GM21717 (cell line): ENCODE data around the gene GABRE.
"Not testable (repeated sequence)": the region's sequence is repeated elsewhere in the genome, so short reads cannot be mapped to it uniquely, and the experiment has no call there.

Experiments
- ATAC-seq: cut with Tn5 transposase; IDR thresholded peaks from one replicate; pipeline ENCODE4 v1.9.1; 2021; ENCODE audit warnings: mild to moderate bottlenecking, moderate library complexity; ENCODE audit not compliant: unreplicated experiment

GABRE gene

DNA sequence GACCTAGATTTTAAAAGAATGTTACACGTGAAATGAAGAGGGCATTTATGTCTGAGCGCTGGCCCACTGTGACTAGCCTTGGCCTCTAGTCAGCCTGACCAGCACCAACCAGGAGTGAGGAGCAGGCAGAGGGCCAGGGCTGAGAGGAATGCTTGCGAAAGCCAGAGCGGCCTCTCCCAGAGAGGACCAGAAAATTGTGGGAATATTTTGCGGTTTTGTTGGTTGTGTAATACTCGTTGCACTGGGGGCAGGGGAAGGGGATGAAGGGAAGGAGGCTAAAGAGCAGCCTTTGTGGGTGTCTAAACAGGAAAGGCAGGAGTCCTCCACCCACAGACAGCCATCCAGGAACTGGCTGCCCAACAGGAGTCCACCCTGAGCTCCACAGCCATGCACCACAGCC lies 3.8 kb downstream of the GABRE start:
- no peak for ATAC-seq

DNA sequence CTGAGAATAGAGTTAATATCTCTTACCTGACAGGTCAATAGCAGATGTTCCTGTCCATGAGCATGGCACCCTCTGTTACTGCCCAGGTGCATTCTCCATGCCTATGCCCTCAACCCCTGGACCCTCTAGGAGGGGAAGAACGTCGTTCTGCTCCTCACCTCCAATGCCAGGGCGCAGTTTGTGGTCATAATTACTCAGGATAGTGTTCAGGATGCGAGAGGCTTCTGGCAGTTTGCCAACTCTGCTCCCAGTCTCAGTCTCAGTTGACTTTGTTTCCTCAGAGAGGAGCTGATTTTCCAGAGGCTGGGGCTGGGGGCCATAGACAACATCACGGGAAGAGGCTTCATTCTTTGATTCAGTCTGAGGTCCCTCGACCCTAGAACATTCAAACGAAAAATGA lies 4.4 kb downstream of the GABRE start:
- ATAC-seq, result no peak

DNA sequence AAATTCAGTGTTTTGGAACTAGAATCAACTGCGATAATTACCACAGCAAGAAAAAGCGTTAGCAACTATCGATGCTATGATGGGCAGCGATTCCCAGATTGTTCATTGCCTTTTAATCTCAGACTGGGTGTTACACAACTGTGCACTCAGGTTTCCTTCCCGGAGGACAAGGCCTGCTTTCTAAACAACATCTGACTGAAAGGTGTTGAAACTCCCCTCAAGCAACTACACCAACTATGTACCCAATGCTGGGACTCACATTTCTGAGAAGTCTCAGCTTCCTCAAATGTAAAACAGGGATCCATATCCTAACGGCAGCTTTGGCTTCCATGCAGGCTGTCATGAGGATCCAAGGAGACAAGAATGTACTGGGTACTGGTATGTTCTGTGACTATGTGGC lies 8.2 kb downstream of the GABRE start:
- ATAC-seq, result no peak

DNA sequence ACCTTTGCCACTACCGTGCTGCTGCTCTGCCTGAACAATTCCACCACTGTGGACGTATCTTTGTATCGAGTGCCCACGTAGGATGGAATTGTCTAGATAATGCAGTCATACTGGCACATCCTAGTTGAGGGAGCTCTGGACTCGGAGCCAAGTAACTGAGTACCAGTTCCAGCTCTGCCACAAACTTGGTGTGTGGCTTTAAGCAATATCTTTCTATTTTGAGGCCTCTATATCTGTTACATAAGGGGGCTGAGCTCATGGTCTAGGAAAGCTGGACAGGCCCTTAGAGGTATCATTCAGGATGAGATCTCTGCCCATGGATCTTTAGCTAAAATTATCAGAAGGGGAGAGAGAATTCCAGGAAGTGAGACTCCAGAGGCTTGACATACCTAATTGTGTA lies 12.4 kb downstream of the GABRE start:
- ATAC-seq, result no peak

DNA sequence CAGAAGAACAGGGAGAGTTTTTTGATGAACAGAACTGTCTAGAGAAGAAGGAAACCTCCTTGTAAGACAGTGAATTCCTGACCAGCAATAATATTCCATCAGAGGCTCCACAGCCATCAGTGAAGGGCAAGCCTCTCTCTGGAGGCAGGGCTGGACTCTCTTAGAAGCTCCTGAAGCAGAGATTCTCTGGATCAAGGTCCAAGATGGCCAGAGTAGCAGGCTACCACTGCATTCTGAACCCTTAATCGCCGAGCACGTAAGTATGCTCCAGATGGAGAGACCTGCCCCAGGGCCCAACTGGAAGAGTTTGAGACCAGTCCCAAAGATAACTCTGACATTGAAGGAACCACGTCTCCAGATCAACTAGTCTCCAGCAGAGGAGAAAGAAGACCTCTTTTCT lies 16.4 kb downstream of the GABRE start:
- ATAC-seq, result no peak

DNA sequence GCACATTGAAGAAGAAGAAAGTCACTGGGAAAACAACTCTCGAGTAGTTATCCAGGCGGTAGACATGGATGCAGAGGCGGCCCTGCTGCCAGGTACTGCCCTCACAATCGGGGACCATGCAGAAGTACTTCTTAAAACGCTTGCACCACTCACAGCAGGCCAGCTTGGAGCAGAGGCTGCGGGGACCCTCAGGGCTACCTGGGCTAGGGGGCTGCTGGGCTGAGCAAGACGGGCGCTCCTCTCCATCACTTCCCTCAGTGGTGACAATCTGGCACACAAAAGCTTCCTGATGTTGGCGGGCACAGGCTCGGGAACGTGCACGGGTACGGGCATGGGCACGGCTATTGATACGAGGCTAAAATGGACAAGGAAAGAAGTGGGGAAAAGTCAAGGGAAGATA lies 19.7 kb downstream of the GABRE start:
- ATAC-seq, result no peak

DNA sequence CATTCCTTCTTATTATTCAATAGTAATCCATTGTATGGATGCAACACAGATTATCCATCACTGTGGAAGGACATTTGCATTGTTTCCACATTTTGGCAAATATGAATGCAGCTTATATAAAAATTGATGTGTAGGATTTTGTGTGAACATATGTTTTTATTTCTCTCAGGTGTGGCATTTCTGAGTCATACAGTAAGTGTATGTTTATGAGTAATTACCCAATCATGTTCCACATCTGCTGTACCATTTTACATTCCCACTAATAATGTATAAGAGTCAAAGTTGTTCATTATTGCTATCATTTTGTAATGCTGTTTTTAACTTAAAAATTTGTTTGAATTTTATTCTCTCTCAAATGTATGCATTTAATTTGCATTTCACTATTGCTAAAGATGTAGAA lies 36.3 kb downstream of the GABRE start:
- ATAC-seq, result no peak

DNA sequence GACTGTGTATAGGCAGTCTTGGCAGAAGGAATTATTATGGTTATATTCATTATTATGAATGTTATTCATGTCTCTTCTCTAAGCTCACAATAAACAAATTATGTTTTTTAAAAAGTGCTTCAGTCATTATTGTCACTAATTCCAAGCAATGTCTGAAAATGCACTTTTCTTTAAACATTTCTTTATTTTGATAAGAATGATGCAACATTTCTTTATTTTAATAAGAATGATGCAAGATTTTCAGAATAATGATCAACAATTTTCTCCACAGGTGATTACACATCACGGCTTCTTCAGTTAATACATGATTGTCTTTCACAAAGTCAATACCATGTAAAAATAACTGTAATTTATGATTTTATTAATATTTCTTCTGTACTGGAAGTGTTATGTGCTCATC lies 39.1 kb downstream of the GABRE start:
- ATAC-seq, result no peak

DNA sequence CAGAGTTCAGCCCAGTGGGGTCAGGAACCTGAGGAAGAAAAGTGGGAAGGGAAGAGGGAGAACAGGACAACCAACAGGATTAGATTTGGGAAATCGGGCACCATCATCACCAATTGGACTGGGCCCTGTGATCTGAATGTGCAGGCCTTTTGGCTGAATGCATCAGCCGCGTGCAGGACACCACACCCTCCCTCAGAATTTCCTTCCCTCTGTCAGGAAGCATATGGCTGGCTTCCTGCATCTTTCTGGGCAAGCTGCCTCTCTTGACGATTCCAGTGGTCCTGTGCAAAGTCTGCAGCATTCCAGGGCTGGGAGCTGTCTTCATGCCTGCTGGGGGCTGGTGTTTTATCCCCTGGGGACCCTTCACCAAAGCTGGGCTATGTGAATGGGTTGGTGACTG lies 45.4 kb downstream of the GABRE start:
- ATAC-seq, result no peak

DNA sequence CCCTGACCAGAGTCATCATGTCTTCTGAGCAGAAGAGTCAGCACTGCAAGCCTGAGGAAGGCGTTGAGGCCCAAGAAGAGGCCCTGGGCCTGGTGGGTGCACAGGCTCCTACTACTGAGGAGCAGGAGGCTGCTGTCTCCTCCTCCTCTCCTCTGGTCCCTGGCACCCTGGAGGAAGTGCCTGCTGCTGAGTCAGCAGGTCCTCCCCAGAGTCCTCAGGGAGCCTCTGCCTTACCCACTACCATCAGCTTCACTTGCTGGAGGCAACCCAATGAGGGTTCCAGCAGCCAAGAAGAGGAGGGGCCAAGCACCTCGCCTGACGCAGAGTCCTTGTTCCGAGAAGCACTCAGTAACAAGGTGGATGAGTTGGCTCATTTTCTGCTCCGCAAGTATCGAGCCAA lies 50.8 kb downstream of the GABRE start:
- no peak for ATAC-seq

DNA sequence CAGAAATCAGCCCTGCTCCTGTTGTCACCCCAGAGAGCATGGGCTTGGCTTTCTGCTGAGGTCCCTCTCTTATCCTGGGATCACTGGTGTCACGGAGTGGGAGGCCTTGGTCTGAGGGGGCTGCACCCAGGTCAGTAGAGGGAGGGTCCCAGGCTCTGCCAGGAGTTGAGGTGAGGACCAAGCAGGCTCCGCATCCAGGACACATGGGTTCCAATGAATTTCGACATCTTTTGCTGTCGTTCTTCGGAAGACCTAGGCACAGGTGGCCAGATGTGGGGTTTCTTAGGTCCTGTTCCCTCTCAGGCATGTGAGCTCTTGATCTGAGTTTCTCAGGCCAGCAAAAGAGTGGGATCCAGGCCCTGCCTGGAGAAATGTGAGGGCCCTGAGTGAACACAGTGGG lies 51.8 kb downstream of the GABRE start:
- ATAC-seq, result no peak

DNA sequence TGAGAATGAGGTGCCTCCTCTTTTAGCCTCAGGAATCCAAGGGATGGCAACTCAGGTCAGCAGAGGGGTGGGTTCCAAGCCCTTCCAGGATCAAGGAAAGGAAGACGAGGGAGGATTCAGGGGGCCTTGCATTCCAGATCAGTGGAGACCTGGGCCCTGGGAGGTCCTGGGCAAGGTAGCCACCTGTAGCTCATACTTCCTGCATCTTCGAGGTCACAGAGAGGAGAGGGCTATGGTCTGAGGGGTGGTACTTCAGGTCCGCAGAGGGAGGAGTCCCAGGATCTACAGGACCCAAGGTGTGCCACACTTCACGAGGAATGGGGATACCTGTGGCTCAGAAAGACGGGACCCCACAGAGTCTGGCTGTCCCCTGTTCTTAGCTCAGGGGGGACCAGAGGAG lies 52.6 kb downstream of the GABRE start:
- ATAC-seq, result no peak

DNA sequence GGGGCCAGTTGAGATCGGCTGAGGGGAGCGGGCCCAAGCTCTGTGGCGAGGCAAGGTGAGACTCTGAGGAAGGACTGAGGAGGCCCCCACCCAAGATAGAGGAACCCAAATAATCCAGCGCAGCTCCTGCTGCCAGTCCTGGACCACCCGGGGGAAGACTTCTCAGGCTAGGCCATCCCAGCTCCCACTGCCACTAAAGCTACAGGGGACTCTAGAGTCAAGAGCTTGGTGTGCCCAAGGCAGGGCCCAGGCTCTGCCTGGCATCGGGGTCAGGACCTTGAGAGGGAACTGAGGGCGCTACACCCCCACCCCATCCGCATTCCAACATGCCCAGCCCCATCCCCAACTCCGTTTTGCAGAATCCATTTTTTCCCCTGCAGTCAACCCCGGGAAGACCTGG lies 53.2 kb downstream of the GABRE start:
- ATAC-seq, result no peak

DNA sequence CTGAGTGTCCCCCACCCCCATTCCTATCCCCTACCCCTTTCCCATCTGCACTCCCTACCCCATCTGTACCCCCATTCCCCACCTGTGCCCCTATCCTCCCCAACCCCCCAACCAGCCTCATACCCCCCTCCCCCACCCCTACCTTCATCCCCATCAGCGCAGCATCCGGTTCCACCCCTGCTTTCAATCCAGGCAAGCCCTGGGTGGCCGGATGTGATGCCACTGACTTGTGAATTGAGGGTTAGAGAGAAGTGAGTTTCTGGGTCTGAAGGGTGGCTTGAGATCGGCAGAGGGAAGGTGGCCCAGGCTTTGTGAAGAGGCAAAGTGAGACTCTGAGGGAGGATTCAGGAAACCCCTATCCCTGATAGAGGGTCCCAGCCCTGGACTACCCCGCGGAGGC lies 53.9 kb downstream of the GABRE start:
- no peak for ATAC-seq

DNA sequence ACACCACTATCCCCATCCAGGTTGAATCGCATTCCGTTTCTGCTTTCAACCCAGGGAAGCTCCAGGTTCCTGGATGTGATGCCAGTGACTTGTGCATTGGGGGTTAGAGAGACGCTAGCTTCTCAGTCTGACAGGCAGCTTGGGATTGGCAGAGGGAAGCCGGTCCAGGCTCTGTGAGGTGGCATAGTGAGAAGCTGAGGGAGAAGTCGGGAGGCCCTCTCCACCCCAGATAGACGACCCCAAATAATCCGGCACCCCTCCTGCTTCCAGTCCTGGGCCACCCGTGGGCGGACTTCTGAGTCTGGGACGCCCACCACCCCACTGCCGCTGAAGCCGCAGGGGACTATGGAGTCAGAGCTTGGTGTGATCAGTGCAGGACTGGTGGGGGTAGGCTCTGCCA lies 54.4 kb downstream of the GABRE start:
- no peak for ATAC-seq

DNA sequence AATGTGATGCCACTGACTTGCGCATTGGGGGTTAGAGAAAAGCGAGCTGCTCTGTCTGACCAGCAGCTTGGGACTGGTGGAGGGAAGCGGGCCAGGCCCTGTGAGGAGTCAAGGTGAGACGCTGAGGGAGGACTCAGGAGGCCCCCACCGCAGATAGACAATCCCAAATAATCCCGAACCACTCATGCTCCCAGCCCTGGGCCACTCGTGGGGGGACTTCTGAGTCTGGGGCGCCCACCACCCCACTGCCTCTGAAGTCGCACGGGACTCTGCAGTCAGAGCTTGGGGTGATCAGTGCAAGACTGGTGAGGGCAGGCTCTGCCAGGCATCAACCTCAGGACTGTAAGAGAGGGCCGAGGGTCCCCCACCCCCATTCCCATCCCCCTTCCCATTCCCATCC lies 54.9 kb downstream of the GABRE start:
- no peak for ATAC-seq

DNA sequence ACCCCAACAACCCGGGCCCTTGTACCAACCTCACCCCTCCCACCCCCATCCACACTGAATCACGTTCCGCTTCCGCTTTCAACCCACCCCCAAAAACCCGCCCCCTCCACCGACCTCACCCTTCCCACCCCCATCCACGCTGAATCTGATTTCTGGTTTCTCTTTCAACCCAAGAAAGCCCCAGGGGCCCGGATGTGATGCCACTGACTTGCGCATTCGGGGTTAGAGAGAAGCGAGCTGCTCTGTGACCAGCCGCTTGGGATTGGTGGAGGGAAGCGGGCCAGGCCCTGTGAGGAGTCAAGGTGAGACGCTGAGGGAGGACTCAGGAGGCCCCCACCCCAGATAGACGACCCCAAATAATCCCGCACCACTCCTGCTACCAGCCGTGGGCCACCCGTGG lies 55.7 kb downstream of the GABRE start:
- not testable (repeated sequence) for ATAC-seq

DNA sequence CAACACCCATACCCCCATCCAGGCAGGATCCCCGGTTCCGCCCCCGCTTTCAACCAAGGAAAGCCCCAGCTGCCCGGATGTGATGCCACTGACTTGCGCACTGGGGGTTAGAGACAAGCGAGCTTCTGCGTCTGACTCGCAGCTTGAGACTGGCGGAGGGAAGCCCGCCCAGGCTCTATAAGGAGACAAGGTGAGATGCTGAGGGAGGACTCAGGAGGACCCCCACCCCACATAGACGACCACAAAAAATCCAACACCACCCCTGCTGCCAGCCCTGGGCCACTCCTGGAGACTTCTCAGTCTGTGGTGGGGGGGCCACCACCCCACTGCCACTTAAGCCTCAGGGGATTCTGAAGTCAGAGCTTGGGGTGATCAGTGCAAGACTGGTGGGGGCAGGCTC lies 61.7 kb downstream of the GABRE start, which contains the start of gene MAGEA4:
Gene MAGEA4, plus strand, starts transcription at position 110 of the 400 bp plus-strand sequence. CDS start 10,776 bp downstream, outside the sequence.
- ATAC-seq, result no peak

DNA sequence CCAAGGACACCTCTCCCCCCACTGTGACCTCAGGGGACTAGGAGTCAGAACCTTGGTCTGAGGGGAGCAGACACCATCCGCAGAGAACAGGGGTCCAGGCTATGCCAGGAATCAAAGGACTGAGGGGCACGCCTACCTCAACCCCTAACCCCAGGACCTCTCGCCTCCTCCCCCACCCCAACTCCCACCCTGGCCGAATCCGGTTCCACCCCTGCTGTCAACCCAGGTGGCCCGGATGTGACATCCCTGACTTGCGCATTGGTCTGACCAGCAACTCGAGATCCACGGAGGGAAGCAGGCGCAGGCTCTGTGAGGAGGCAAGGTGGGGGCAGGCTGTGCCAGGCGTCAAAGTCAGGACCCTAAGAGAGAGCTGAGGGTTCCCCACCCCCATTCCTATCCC lies 62.3 kb downstream of the GABRE start:
- no peak for ATAC-seq

DNA sequence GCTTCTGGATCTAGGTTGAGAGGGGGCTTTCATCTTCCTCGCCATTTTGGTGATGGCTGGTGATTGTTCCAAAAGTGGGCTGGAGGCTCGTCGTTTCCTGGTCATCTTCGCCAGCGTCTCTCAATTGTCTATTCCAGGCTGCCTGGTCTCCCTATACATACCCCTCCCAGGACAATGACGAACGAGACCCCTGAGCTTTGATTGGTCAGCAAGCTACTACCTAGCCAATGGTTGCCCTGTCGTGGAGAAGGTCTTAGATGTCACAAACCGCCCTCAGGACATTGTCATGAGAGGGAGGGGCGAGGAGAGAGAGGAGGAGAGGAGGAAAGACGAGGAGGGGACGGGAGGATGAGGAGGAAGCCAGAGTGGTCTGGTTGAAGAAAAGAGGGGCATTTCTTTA lies 69.5 kb downstream of the GABRE start:
- no peak for ATAC-seq
